ENCODE data around the gene TBXA2R.

TBXA2R gene

DNA sequence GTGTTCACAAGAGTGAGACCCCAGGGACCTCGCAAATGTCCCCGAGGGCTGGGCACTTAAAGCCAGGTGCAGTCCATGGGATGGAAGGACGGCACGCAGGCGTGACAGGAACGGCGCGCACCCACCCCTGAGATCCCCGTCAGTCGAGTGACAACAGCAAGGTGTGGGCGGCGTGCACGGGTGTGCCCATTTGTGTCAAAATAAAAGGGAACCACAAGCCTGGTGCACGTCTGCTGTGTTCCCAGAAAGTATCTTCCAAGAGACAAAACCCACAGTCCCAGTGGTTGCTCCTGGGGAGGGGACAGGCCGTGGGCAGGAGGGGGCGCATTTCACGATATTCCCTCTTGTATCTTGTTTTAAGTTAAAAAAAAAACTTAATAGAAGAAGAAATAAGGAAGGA lies 35.6 kb upstream of the TBXA2R start:
- Histone ChIP-seq H3K27me3 (no peaks in the 10 kb centered on the region), H3K27ac (no peak overlapping the region), H3K4me3 (no peak overlapping the region), H3K36me3 (peaks cover 63 to 100% (median 94%) of the 10 kb centered on the region in 3 donors), H3K9me3 (no peaks in the 10 kb centered on the region), H3K4me1 (peaks cover 0 to 14% (median 4%) of the 10 kb centered on the region in 4 donors)
- intact Hi-C loops (cut with DNase I; ENCODE audit: low total_unique reads): no loop called here
- DNase-seq: no peak
- TF ChIP-seq, protein P1, sequence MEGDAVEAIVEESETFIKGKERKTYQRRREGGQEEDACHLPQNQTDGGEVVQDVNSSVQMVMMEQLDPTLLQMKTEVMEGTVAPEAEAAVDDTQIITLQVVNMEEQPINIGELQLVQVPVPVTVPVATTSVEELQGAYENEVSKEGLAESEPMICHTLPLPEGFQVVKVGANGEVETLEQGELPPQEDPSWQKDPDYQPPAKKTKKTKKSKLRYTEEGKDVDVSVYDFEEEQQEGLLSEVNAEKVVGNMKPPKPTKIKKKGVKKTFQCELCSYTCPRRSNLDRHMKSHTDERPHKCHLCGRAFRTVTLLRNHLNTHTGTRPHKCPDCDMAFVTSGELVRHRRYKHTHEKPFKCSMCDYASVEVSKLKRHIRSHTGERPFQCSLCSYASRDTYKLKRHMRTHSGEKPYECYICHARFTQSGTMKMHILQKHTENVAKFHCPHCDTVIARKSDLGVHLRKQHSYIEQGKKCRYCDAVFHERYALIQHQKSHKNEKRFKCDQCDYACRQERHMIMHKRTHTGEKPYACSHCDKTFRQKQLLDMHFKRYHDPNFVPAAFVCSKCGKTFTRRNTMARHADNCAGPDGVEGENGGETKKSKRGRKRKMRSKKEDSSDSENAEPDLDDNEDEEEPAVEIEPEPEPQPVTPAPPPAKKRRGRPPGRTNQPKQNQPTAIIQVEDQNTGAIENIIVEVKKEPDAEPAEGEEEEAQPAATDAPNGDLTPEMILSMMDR (IDR thresholded peaks at IDR 0.05): no peak

DNA sequence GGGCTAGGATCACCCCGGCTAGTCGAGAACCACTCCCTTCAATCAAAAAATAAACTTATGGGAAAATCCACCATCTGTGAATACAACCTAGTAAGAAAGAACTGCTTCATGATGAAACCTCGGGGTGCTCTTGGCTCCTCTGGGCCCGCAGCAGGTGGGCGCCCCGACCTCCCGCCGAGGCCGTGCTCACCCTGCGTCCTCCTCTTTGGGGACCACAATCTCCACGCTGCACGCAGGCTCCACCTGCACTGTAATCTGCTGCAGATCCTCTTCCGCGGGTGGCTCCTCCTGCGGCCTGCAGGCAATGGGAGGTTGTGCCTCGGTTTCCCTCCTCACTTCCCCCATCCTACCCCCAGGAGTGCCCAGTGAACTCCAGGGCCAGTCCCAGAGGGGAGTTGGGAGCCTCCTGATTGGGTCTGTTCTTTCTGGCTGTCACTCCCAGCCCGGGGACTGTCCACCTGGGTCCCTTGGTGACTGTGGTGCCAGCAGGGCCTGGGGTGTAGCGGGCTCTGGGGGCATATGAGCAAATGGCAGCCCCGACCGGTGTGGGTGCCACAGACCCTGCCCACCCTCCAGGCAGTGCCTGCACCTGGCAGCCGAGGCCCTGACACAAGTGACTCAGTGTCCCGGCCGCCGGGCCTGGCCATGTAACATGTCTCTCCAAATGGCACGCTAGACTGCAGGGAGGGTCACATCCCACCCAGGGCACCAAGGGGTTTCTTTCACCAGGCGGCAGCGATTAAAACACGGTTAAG lies 35.0 kb upstream of the TBXA2R start:
- DNase-seq: no peak
- Histone ChIP-seq H3K4me3 (no peak overlapping the region), H3K9me3 (no peaks in the 10 kb centered on the region), H3K27ac (no peak overlapping the region), H3K4me1 (peaks cover 0 to 14% (median 4%) of the 10 kb centered on the region in 4 donors), H3K27me3 (no peaks in the 10 kb centered on the region), H3K36me3 (peaks cover 63 to 100% (median 94%) of the 10 kb centered on the region in 3 donors)
- intact Hi-C loops (cut with DNase I; ENCODE audit: low total_unique reads): no loop called here
- TF ChIP-seq, protein P1 (IDR thresholded peaks at IDR 0.05): no peak

DNA sequence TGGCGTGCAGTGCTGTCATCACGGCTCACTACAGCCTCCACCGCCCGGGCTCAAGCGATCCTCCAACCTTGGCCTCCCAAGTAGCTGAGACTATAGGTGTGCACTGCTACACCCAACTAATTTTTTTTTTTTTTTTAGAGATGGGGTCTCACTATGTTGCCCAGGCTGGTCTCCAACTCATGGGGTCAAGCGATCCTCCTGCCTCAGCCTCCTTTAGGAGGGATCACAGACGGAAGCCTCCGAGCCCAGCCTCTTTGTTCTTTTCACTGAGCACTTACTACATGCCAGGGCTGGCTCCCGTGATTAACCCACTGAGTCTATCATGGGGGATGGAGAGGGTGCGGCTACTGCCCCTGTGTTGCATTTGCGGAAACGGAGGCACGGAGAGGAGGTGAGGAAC lies 32.8 kb upstream of the TBXA2R start:
- Histone ChIP-seq H3K4me1 (peaks cover 0 to under 1% (median 0%) of the 10 kb centered on the region in 4 donors), H3K9me3 (no peaks in the 10 kb centered on the region), H3K4me3 (no peak overlapping the region), H3K27ac (no peak overlapping the region), H3K36me3 (peaks cover 61 to 98% (median 81%) of the 10 kb centered on the region in 3 donors), H3K27me3 (no peaks in the 10 kb centered on the region)
- intact Hi-C loops (cut with DNase I; ENCODE audit: low total_unique reads): no loop called here
- DNase-seq: no peak
- TF ChIP-seq, protein P1 (IDR thresholded peaks at IDR 0.05): no peak

DNA sequence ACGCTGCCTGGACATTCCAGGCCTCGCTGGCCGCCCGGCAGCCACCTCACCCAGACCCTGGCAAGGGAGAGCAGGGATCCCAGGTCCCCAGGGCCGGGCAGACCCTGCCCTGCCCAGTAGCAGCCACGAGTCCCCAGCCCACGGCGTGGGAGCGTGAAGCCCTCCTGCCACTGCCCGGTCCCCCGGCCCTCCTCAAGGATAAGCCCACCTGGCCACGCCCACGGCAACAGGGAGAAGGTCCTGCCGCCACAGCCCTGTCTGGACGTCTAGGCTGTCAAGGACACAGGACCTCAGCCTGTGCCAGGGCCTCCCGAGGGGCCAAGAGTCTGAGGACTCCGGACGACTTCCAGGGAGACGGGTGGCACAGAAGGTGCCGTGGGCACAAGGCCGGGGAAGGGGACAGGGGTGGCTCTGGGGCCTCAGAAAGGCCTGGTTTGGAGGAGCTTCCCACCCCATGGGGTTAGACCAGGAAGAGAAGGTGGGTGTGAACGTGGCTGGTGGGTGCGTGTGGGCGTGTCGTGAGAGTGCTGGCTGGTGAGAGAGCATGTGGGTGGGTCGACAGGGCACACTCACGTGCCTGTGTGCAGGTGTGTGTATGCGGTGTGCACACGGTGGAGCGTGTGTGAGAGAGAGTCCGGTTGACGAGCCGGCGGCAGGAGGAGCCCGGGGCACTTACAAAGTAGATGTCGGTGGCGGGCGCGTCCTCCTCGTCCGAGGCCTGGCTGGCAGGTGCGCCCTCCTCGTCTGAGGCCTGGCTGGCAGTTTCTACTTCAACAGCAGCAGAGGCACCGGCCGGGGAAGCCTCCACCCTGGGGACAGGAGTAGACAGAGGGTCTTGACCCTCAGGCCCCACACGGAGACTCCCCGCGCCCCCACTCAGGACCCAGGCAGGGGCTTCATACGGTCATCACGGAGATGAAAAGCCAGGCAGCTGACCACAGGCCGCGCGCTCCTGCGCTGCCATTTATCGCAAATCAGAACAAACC lies 31.8 kb upstream of the TBXA2R start:
- intact Hi-C loops (cut with DNase I; ENCODE audit: low total_unique reads): no loop called here
- no peaks in the 10 kb centered on the region for H3K27me3 ChIP-seq
- no peaks in the 10 kb centered on the region for H3K9me3 ChIP-seq
- peaks cover 61 to 98% (median 72%) of the 10 kb centered on the region in 3 donors for H3K36me3 ChIP-seq
- no peak overlapping the region for H3K27ac ChIP-seq
- H3K4me3 ChIP-seq: no peak overlapping the region
- H3K4me1 ChIP-seq: no peaks in the 10 kb centered on the region
- DNase-seq: no peak
- TF ChIP-seq, protein P1 (IDR thresholded peaks at IDR 0.05): no peak

DNA sequence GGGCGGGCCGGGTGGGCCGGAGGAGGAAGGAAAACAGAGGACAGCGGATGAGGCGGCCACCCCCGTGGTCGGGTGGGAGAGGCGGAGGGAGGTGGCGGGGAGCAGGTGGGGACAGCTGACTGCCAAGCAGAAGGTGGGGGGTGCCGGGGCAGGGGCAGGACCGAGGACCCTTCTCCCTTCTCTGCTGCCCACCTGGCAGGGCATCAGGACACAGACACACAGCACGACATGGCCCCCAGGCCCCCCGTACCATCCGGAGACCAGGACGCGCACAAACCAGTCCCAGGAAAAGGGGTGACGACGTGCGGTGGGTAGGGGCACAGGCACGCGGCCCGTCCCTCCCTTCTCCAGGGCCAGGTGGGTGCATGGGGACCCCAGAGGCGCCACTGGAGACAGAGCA lies 30.9 kb upstream of the TBXA2R start:
- Histone ChIP-seq H3K36me3 (peaks cover 56 to 98% (median 71%) of the 10 kb centered on the region in 3 donors), H3K4me3 (no peak overlapping the region), H3K4me1 (no peaks in the 10 kb centered on the region), H3K9me3 (no peaks in the 10 kb centered on the region), H3K27me3 (no peaks in the 10 kb centered on the region), H3K27ac (no peak overlapping the region)
- TF ChIP-seq, protein P1 (IDR thresholded peaks at IDR 0.05): no peak
- intact Hi-C loops (cut with DNase I; ENCODE audit: low total_unique reads): no loop called here
- DNase-seq: no peak
